ENCODE results near the gene MROH8.
"Not testable (repeated sequence)": the region's sequence is repeated elsewhere in the genome, so short reads cannot be mapped to it uniquely, and the experiment has no call there.

The MROH8 gene

GRCh38 chr20:37161830-37162549 is 17.4 kb downstream of the MROH8 start:
- in situ Hi-C loops (cut with MboI; ENCODE audit: low sequenced_read_pairs) = no loop called here

- in situ Hi-C loops (cut with MboI; ENCODE audit: low sequenced_read_pairs) = no loop called here
Observed at GRCh38 chr20:37160683-37161082, 18.7 kb downstream of the MROH8 start.

- in situ Hi-C loops (cut with MboI; ENCODE audit: low sequenced_read_pairs) = no loop called here
Observed at GRCh38 chr20:37158248-37158647, 21.1 kb downstream of the MROH8 start.

GRCh38 chr20:37155987-37156386 is 23.4 kb downstream of the MROH8 start:
- in situ Hi-C loops (cut with MboI; ENCODE audit: low sequenced_read_pairs) = no loop called here

GRCh38 chr20:37154684-37155298 is 24.6 kb downstream of the MROH8 start:
- in situ Hi-C loops (cut with MboI; ENCODE audit: low sequenced_read_pairs) = no loop called here

GRCh38 chr20:37152284-37152683 is 27.1 kb downstream of the MROH8 start:
- in situ Hi-C loops (cut with MboI; ENCODE audit: low sequenced_read_pairs) = no loop called here

- in situ Hi-C loops (cut with MboI; ENCODE audit: low sequenced_read_pairs) = no loop called here
Observed at GRCh38 chr20:37151529-37151928, 27.8 kb downstream of the MROH8 start.

- in situ Hi-C loops (cut with MboI; ENCODE audit: low sequenced_read_pairs) = not testable (repeated sequence)
Observed at GRCh38 chr20:37150864-37151263, 28.5 kb downstream of the MROH8 start.

- in situ Hi-C loops (cut with MboI; ENCODE audit: low sequenced_read_pairs) = no loop called here
Observed at GRCh38 chr20:37147250-37147649, 32.1 kb downstream of the MROH8 start.

GRCh38 chr20:37144856-37145404 is 34.4 kb downstream of the MROH8 start:
- in situ Hi-C loops (cut with MboI; ENCODE audit: low sequenced_read_pairs) = no loop called here

- in situ Hi-C loops (cut with MboI; ENCODE audit: low sequenced_read_pairs) = no loop called here
Observed at GRCh38 chr20:37142708-37143107, 36.6 kb downstream of the MROH8 start.

GRCh38 chr20:37137547-37137946 is 41.8 kb downstream of the MROH8 start:
- in situ Hi-C loops (cut with MboI; ENCODE audit: low sequenced_read_pairs) = no loop called here

- in situ Hi-C loops (cut with MboI; ENCODE audit: low sequenced_read_pairs) = no loop called here
Observed at GRCh38 chr20:37133952-37134351, 45.4 kb downstream of the MROH8 start.

GRCh38 chr20:37131486-37131885 is 47.9 kb downstream of the MROH8 start:
- in situ Hi-C loops (cut with MboI; ENCODE audit: low sequenced_read_pairs) = no loop called here

GRCh38 chr20:37128803-37129202 is 50.5 kb downstream of the MROH8 start:
- in situ Hi-C loops (cut with MboI; ENCODE audit: low sequenced_read_pairs) = no loop called here

GRCh38 chr20:37126290-37126689 is 53.1 kb downstream of the MROH8 start:
- in situ Hi-C loops (cut with MboI; ENCODE audit: low sequenced_read_pairs) = not testable (repeated sequence)

GRCh38 chr20:37123441-37123840 is 55.9 kb downstream of the MROH8 start:
- in situ Hi-C loops (cut with MboI; ENCODE audit: low sequenced_read_pairs) = no loop called here

GRCh38 chr20:37120497-37120896 is 58.9 kb downstream of the MROH8 start:
- in situ Hi-C loops (cut with MboI; ENCODE audit: low sequenced_read_pairs) = no loop called here

- in situ Hi-C loops (cut with MboI; ENCODE audit: low sequenced_read_pairs) = no loop called here
Observed at GRCh38 chr20:37119356-37120036, 59.9 kb downstream of the MROH8 start.

GRCh38 chr20:37114012-37114411 is 65.3 kb downstream of the MROH8 start:
- in situ Hi-C loops (cut with MboI; ENCODE audit: low sequenced_read_pairs) = no loop called here

GRCh38 chr20:37111926-37112455 is 67.4 kb downstream of the MROH8 start:
- in situ Hi-C loops (cut with MboI; ENCODE audit: low sequenced_read_pairs) = no loop called here

- in situ Hi-C loops (cut with MboI; ENCODE audit: low sequenced_read_pairs) = no loop called here
Observed at GRCh38 chr20:37108676-37109075, 70.7 kb downstream of the MROH8 start.
